NT2/D1 (cell line): ENCODE data around the gene DIP2C.

ENCODE experiments used
- SUZ12 ChIP-seq: IDR thresholded peaks from 2 replicates; pipeline ENCODE4 v1.6.1; 2011; ENCODE audit not compliant: insufficient read length, insufficient read depth; ENCODE audit errors: extremely low read depth
- ZNF274 ChIP-seq: IDR thresholded peaks from 2 replicates; pipeline ENCODE4 v1.6.1; 2011; ENCODE audit warnings: mild to moderate bottlenecking, low read depth, low read length

GRCh38 chr10:722281-723060 is 33.0 kb upstream of the DIP2C start:
- no peak for TF ChIP-seq ZNF274
- TF ChIP-seq SUZ12 = no peak
